GM18909 (cell line): Measurements from ENCODE around the gene CNPY1.

Experiments
- ATAC-seq: cut with Tn5 transposase; IDR thresholded peaks from one replicate; pipeline ENCODE4 v1.9.1; 2021; ENCODE audit warnings: mild to moderate bottlenecking; ENCODE audit not compliant: unreplicated experiment, poor library complexity

Gene CNPY1

GRCh38 chr7:155493744-155494538 is 52.4 kb downstream of the CNPY1 start:
- no peak for ATAC-seq

GRCh38 chr7:155491812-155492211 is 54.5 kb downstream of the CNPY1 start:
- ATAC-seq, result no peak

- peak; percentile 93 for ATAC-seq
These were observed 55.4 kb downstream of the CNPY1 start for GRCh38 chr7:155490697-155491628.

GRCh38 chr7:155489862-155490696 is 56.3 kb downstream of the CNPY1 start:
- ATAC-seq, result peak; percentile 46

GRCh38 chr7:155489158-155489840 is 57.1 kb downstream of the CNPY1 start:
- no peak for ATAC-seq

- no peak for ATAC-seq
These were observed 57.8 kb downstream of the CNPY1 start for GRCh38 chr7:155488483-155489127.

- no peak for ATAC-seq
These were observed 58.6 kb downstream of the CNPY1 start for GRCh38 chr7:155487509-155488482.

GRCh38 chr7:155486783-155487508 is 59.4 kb downstream of the CNPY1 start:
- no peak for ATAC-seq

GRCh38 chr7:155484483-155485399 is 61.6 kb downstream of the CNPY1 start:
- ATAC-seq, result no peak

GRCh38 chr7:155483868-155484325 is 62.5 kb downstream of the CNPY1 start:
- ATAC-seq, result no peak

- no peak for ATAC-seq
These were observed 63.1 kb downstream of the CNPY1 start for GRCh38 chr7:155483245-155483644.

- ATAC-seq, result no peak
These were observed 63.7 kb downstream of the CNPY1 start for GRCh38 chr7:155482511-155483183.

- no peak for ATAC-seq
These were observed 64.6 kb downstream of the CNPY1 start for GRCh38 chr7:155481764-155482163.

- peak; percentile 95 for ATAC-seq
These were observed 68.9 kb downstream of the CNPY1 start for GRCh38 chr7:155477476-155477875.

- no peak for ATAC-seq
These were observed 74.6 kb downstream of the CNPY1 start for GRCh38 chr7:155471718-155472117.
